ENCODE measurements around the gene SLC38A7. TPM values are rescaled to one million over a fixed set of nuclear protein-coding genes. Genes with fewer than 3 reads are reported as not detected.

SLC38A7 gene
- total RNA-seq, 1 donor from 2014 or later = 38.0 TPM

DNA sequence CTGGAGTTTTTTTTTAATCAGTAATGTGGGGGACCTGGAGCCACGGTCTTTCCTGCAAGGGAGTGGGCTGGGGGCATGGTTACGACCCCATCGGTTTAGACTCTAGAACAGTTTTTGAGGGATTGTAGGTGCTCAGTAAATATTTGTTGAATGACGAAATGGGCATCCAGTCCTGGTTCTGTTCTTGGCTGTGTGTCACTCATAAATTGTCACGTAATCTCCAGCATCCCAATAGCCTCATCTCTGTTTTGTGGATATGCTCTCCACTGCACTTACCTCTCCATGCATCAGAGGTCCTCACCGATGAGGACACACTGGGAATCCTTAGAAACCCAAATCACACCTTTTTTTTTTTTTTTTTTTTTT is 497 bp upstream of the SLC38A7 start:
- Histone ChIP-seq H3K27me3 (ENCODE audit: control insufficient read depth, insufficient read depth, low read length) (no peaks in the 10 kb centered on the region), H3K4me3 (ENCODE audit: low read depth, low read length) (no peak overlapping the region), H3K36me3 (ENCODE audit: control insufficient read depth, insufficient read depth, low read length) (no peaks in the 10 kb centered on the region)
- DNase-seq (ENCODE audit: low read depth) = no peak
- TF ChIP-seq, protein P1, sequence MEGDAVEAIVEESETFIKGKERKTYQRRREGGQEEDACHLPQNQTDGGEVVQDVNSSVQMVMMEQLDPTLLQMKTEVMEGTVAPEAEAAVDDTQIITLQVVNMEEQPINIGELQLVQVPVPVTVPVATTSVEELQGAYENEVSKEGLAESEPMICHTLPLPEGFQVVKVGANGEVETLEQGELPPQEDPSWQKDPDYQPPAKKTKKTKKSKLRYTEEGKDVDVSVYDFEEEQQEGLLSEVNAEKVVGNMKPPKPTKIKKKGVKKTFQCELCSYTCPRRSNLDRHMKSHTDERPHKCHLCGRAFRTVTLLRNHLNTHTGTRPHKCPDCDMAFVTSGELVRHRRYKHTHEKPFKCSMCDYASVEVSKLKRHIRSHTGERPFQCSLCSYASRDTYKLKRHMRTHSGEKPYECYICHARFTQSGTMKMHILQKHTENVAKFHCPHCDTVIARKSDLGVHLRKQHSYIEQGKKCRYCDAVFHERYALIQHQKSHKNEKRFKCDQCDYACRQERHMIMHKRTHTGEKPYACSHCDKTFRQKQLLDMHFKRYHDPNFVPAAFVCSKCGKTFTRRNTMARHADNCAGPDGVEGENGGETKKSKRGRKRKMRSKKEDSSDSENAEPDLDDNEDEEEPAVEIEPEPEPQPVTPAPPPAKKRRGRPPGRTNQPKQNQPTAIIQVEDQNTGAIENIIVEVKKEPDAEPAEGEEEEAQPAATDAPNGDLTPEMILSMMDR (IDR thresholded peaks at IDR 0.05; ENCODE audit: insufficient read depth, low read length, poor library complexity, severe bottlenecking) = no peak

DNA sequence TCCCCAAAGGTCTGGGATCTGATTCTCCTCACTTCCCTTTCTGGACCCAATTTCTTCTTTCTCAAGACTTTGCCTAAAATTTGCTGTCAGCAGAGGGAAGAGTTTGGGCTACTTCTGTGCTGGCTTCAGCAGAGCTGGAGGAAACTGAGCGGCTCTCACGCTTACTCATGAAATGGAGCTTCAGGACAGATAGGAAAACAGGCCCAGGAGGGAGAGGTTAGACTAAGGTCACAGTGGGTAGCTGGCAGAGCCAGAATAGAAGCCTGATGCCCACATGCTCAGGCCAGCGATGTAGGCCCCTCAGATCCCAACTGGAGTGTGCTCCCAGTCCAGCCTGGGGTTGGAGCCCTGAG is 593 bp downstream of the SLC38A7 start:
- TF ChIP-seq, protein P1 (IDR thresholded peaks at IDR 0.05; ENCODE audit: insufficient read depth, low read length, poor library complexity, severe bottlenecking) = no peak
- Histone ChIP-seq H3K36me3 (ENCODE audit: control insufficient read depth, insufficient read depth, low read length) (no peaks in the 10 kb centered on the region), H3K4me3 (ENCODE audit: low read depth, low read length) (peak overlapping the region; percentile 56), H3K27me3 (ENCODE audit: control insufficient read depth, insufficient read depth, low read length) (no peaks in the 10 kb centered on the region)
- DNase-seq (ENCODE audit: low read depth) = no peak

DNA sequence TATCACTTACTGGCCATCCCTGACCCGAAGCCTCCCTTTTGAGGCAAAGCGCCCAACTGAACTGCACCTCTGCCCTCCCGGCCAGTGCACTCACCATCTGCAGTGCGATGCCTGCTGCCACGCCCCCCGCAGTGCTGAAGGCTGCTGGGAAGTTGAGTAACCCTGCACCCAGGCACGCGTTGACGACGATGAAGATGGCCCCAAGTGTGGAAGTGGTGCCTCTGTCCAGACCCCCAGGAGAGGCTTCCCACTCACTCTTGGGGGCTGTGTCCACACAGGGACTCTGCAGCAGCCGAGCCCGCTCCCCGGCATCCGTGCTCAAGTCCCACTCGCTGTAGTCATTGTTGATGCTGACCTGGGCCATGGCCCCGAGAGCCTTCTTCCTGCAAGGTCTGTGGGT is 4.8 kb downstream of the SLC38A7 start:
- TF ChIP-seq, protein P1 (IDR thresholded peaks at IDR 0.05; ENCODE audit: insufficient read depth, low read length, poor library complexity, severe bottlenecking) = no peak
- peaks cover 1% of the 10 kb centered on the region for H3K36me3 ChIP-seq (ENCODE audit: control insufficient read depth, insufficient read depth, low read length)

DNA sequence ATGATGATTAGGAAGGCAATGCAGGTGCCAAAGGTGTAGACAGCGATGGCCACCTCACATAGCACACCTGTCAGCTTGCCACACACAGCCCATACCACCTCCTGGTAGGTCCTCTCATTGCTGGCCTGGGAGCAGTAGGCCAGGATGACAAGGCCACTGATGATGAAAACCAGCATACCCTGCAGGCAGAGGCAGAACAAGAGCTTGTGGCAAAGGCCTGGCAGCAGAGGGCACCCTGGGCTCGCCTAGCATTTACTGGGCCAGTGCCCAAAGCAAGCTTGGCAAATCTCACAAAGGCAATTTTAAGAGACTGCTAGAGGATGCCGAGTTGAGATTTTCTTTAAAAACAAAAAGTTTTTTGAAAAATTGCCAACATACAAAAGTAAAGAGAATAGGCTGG is 5.9 kb downstream of the SLC38A7 start:
- H3K4me3 ChIP-seq (ENCODE audit: low read depth, low read length) = no peak overlapping the region
- peaks cover 1% of the 10 kb centered on the region for H3K36me3 ChIP-seq (ENCODE audit: control insufficient read depth, insufficient read depth, low read length)
- DNase-seq (ENCODE audit: low read depth) = no peak
- TF ChIP-seq, protein P1 (IDR thresholded peaks at IDR 0.05; ENCODE audit: insufficient read depth, low read length, poor library complexity, severe bottlenecking) = peak; percentile 40
- H3K27me3 ChIP-seq (ENCODE audit: control insufficient read depth, insufficient read depth, low read length) = no peaks in the 10 kb centered on the region

More for the DNA sequence above, 4.8 kb downstream of the SLC38A7 start:
- Histone ChIP-seq H3K27me3 (ENCODE audit: control insufficient read depth, insufficient read depth, low read length) (no peaks in the 10 kb centered on the region), H3K4me3 (ENCODE audit: low read depth, low read length) (no peak overlapping the region)
- no peak for DNase-seq (ENCODE audit: low read depth)

GRCh38 chr16:58678269-58678668 is 6.3 kb downstream of the SLC38A7 start:
- no peak for DNase-seq (ENCODE audit: low read depth)
- Histone ChIP-seq H3K4me3 (ENCODE audit: low read depth, low read length) (no peak overlapping the region), H3K27me3 (ENCODE audit: control insufficient read depth, insufficient read depth, low read length) (no peaks in the 10 kb centered on the region), H3K36me3 (ENCODE audit: control insufficient read depth, insufficient read depth, low read length) (peaks cover 1% of the 10 kb centered on the region)
- TF ChIP-seq, protein P1 (IDR thresholded peaks at IDR 0.05; ENCODE audit: insufficient read depth, low read length, poor library complexity, severe bottlenecking) = no peak

- Histone ChIP-seq H3K27me3 (ENCODE audit: control insufficient read depth, insufficient read depth, low read length) (no peaks in the 10 kb centered on the region), H3K4me3 (ENCODE audit: low read depth, low read length) (no peak overlapping the region), H3K36me3 (ENCODE audit: control insufficient read depth, insufficient read depth, low read length) (peaks cover 2% of the 10 kb centered on the region)
- TF ChIP-seq, protein P1 (IDR thresholded peaks at IDR 0.05; ENCODE audit: insufficient read depth, low read length, poor library complexity, severe bottlenecking) = no peak
- no peak for DNase-seq (ENCODE audit: low read depth)
These were observed 13.5 kb downstream of the SLC38A7 start for GRCh38 chr16:58670946-58671583.

Measured in kidney epithelial cell (primary cell).